Neutrophil (primary cell): ENCODE results near the gene ASB14.
A peak's percentile ranks its signal among the peaks of the same experiment; 100 is the strongest.

ENCODE experiments used
- H3K27ac ChIP-seq: fragments of 200-600 bp; sonication (generic); 2 replicates; pipeline ENCODE4 v1.5.1; 2016; ENCODE audit warnings: mild to moderate bottlenecking, moderate library complexity
- H3K27me3 ChIP-seq: fragments of 200-600 bp; sonication (generic); 2 replicates; pipeline ENCODE4 v1.6.0; 2016; ENCODE audit warnings: mild to moderate bottlenecking
- H3K36me3 ChIP-seq: fragments of 200-600 bp; sonication (generic); 2 replicates; pipeline ENCODE4 v1.5.1; 2017
- H3K4me1 ChIP-seq, 2 experiments: fragments of 200-600 bp in 1 of 2; sonication (generic) in 1 of 2; 1 replicate in 1 of 2; 2 replicates in 1 of 2; pipeline versions ENCODE4 v1.5.1 to v1.6.1; 2013 to 2016; ENCODE audit warnings: low read depth in 1 of 2, low read length in 1 of 2, mild to moderate bottlenecking in 1 of 2, moderate library complexity in 1 of 2; ENCODE audit not compliant: control insufficient read depth in 1 of 2, insufficient read depth in 1 of 2
- H3K4me3 ChIP-seq, 2 experiments: fragments of 200-600 bp in 1 of 2; sonication (generic) in 1 of 2; 1 replicate in 1 of 2; 2 replicates in 1 of 2; pipeline ENCODE4 v1.5.1; 2013 to 2016; ENCODE audit warnings: low read depth in 1 of 2, low read length in 1 of 2, mild to moderate bottlenecking in 1 of 2, moderate library complexity in 1 of 2
- H3K9me3 ChIP-seq: fragments of 200-600 bp; sonication (generic); 2 replicates; pipeline ENCODE4 v1.5.1; 2016
- CTCF ChIP-seq: fragments of 200-600 bp; sonication (generic); IDR thresholded peaks from 2 replicates; pipeline ENCODE4 v1.5.1; 2016; ENCODE audit warnings: antibody characterized with exemption

ASB14 gene

GRCh38 chr3:57287205-57287604 lies 5.3 kb downstream of the ASB14 start:
- no peak for TF ChIP-seq CTCF
- Histone ChIP-seq H3K4me3 (no peak overlapping the region), H3K36me3 (no peaks in the 10 kb centered on the region)

GRCh38 chr3:57283334-57283733 lies 9.2 kb downstream of the ASB14 start:
- Histone ChIP-seq H3K36me3 (no peaks in the 10 kb centered on the region), H3K9me3 (no peaks in the 10 kb centered on the region), H3K4me1 (peaks cover 7 to 10% of the 10 kb centered on the region in 2 experiments), H3K27ac (no peak overlapping the region), H3K27me3 (no peaks in the 10 kb centered on the region), H3K4me3 (no peak overlapping the region)
- TF ChIP-seq CTCF, result no peak

More at GRCh38 chr3:57287205-57287604, 5.3 kb downstream of the ASB14 start:
- Histone ChIP-seq H3K27me3 (no peaks in the 10 kb centered on the region), H3K9me3 (no peaks in the 10 kb centered on the region), H3K4me1 (no peaks in the 10 kb centered on the region), H3K27ac (no peak overlapping the region)

DNA sequence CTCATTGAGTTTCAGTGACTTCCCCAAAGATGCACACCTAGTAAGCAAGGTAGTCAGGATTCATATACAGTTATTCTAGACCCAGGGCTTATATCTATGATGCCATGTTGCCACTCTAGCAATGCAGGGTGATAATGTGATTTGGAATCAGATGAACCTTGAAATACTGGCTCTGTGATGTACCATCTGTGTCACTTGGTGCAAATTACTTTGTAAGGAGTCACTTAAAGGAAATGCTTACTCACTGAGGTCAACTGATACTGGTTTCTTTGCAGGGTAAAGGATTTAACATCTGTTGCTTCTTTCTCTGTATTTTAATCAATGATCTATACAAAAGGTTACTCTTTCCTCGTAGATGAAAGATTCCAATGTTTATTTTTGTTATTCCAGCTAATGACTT lies 10.8 kb downstream of the ASB14 start:
- Histone ChIP-seq H3K27ac (no peak overlapping the region), H3K4me1 (peaks cover 7 to 13% of the 10 kb centered on the region in 2 experiments), H3K36me3 (no peaks in the 10 kb centered on the region), H3K27me3 (no peaks in the 10 kb centered on the region), H3K9me3 (no peaks in the 10 kb centered on the region), H3K4me3 (no peak overlapping the region)
- TF ChIP-seq CTCF, result no peak

GRCh38 chr3:57279685-57280084 lies 12.8 kb downstream of the ASB14 start:
- peaks cover 7 to 13% of the 10 kb centered on the region in 2 experiments for H3K4me1 ChIP-seq
- no peaks in the 10 kb centered on the region for H3K9me3 ChIP-seq
- no peak for TF ChIP-seq CTCF
- no peak overlapping the region for H3K27ac ChIP-seq
- H3K4me3 ChIP-seq, result no peak overlapping the region
- peaks cover 4% of the 10 kb centered on the region for H3K36me3 ChIP-seq
- H3K27me3 ChIP-seq, result no peaks in the 10 kb centered on the region

DNA sequence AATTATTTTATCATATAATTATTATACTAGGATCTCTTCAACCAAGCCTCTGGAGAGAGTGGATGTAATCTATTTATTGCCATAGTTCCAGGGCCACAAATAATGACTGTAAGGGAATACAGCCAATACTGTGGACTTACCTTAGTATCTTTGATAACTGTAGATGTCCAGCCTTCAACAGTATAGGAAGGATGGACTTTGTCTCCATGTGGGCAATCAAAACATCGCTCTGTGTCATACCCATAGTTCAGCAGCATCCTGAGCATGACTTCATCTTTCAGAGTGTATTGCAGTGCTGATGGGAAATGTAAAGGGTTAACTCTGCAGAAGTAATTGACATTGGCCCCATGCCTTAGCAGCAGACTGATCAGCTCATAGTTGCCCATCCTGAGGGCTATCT lies 14.2 kb downstream of the ASB14 start:
- Histone ChIP-seq H3K4me1 (peaks cover 7 to 13% of the 10 kb centered on the region in 2 experiments), H3K36me3 (peaks cover 9% of the 10 kb centered on the region), H3K27me3 (no peaks in the 10 kb centered on the region), H3K4me3 (no peak overlapping the region), H3K27ac (peak overlapping the region; percentile 36), H3K9me3 (no peaks in the 10 kb centered on the region)
- no peak for TF ChIP-seq CTCF

- no peak for TF ChIP-seq CTCF
- Histone ChIP-seq H3K9me3 (no peaks in the 10 kb centered on the region), H3K4me1 (peaks cover 7 to 13% of the 10 kb centered on the region in 2 experiments), H3K4me3 (no peak overlapping the region), H3K27me3 (no peaks in the 10 kb centered on the region), H3K27ac (no peak overlapping the region), H3K36me3 (peaks cover 33% of the 10 kb centered on the region)
These were observed 17.1 kb downstream of the ASB14 start for GRCh38 chr3:57275393-57275792.
